Central memory CD4-positive, alpha-beta T cell (primary cell): Measurements from ENCODE around the gene PHLPP1.

Source experiments
- DNase-seq: peaks from one replicate; pipeline ENCODE4 v3.0.0; 2022

PHLPP1 gene

GRCh38 chr18:63025251-63026090 is 310.1 kb downstream of the PHLPP1 start:
- no peak for DNase-seq

- no peak for DNase-seq
These were observed 313.0 kb downstream of the PHLPP1 start for GRCh38 chr18:63028380-63028779.
